Left kidney (tissue), 2 donors: Measurements from ENCODE around the gene SBK1. TPM values are rescaled to one million over a fixed set of nuclear protein-coding genes. Genes with fewer than 3 reads are reported as not detected.
A peak's percentile ranks its signal among the peaks of the same experiment; 100 is the strongest.

Experiments
- DNase-seq: peaks from one replicate; pipeline ENCODE4 v3.0.0-alpha.2; 2013
- polyA plus RNA-seq: library from polyadenylated mRNA; unstranded; fragments of 120-200 nt; gene quantifications from one replicate; pipeline ENCODE4 v1.2.1, GENCODE V29; 2013; ENCODE audit not compliant: insufficient read length

SBK1 gene
- polyA plus RNA-seq, 1 donor = 16.9 TPM

DNA sequence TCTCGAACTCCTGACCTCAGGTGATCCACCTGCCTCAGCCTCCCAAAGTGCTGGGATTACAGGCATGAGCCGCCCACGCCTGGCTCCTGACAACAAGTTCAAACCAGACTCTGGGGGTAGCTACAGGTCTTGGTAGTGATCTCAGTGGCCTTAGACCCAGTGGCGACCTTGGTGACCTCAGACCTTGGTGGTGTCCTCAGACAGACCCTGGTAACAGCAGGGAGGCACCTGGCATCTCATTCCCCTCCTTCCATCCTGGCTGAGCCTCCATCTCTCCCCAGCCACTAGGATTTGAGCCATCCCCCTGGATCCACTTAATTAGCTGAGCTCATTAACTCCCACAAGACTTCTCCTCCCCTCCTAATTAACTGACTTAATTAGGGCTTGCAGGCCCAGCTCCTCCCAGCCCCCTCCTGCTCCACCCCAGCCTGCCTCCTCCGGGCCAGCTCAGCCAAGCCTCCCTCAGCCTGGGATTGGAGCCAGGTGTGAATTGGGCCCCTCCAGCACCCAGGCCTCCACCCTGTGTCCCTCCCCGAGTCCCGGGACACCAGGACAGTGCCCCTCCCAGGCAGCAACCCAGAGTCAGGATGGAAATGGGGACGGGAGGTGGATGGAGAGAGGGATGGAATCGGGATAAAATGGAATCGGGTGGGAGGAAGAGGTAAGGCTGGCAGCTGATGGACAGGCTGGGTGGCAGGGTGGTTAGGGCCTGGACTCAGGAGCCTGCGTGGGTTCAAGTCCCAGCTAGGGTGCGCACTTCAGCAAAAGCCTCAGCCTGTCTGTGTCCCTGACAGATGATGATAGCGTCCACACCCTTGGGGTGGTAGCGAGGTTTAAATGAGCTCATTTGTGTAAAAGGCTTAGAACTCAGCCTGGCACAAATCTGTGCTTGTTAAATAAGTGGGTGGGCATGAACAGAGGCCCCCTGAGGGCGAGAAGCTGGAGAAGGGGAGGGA lies 11.2 kb upstream of the SBK1 start:
- DNase-seq = no peak

- no peak for DNase-seq
These were observed 10.3 kb upstream of the SBK1 start for GRCh38 chr16:28282045-28282444.

DNA sequence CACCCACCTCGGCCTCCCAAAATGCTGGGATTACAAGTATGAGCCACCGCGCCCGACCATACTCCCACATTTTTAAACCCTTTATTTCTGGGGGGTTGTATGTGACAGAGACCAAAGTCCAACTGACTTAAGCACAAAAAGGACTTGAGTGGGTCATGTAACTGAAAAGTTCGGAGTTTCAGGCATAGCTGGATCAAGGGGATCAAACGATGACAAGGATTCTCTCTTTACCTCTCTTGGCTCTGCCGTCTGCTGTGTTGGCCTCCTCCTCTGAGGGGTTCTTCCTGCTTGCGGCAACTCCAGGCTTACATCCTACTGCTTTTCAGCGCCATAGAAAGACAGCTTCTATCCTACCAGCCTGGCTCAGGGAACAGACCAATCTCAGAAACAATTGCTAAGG lies 9.2 kb upstream of the SBK1 start:
- no peak for DNase-seq

DNA sequence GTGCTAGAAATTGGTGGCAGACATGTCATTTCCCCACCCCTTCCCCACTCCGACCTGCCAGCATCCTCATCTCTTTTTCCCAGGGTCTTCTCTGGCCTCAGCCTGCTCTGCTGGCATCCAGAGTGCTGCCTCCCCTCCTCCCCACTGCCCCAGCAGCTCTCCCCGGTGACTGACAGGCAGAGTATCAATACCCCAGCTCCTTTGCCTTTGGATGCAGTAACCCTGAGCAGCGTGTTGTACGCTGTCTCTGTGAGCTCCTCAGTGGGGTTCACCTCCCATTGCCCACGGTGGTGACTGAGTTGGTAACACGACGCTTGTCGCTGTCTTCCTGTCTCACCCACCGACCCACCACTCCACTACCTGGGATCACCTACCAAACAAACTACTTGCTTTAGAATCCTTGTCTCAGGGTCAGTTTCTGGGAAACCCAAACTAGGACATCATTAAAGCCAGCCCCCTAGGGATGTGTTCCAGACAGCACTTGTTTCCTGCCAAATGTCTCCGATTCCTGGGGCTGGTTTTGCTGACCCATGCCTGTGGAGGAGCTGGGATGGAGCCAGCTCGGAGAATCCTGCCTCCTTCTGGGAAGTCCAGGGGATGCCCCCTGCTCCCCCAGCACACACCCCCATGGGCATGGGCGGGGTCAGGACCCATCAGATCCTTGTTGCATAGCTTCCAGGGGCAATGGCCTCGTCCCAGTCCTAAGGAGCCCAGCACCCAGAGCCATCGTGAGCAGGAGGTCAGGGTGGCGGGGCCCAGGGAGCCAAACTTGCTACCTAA lies 8.3 kb upstream of the SBK1 start:
- no peak for DNase-seq

DNA sequence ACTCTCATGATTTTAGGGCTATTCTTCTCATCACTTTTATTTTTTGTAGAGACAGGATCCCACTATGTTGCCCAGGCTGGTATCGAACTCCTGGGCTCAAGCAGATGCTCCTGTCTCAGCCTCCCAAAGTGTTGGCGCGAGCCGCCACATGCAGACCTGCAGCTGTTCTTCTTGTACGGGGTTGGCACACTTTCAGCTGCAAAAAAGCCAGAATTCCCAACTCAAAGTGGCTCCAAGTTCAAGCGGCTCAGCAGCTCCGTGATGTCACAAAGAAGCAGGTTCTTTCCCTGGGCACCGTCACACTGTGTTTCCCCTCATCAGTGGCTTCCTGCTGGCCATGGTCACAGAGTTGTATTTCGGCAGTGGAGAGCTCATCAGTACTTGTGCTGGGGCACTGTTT lies 6.7 kb upstream of the SBK1 start:
- DNase-seq = no peak

DNA sequence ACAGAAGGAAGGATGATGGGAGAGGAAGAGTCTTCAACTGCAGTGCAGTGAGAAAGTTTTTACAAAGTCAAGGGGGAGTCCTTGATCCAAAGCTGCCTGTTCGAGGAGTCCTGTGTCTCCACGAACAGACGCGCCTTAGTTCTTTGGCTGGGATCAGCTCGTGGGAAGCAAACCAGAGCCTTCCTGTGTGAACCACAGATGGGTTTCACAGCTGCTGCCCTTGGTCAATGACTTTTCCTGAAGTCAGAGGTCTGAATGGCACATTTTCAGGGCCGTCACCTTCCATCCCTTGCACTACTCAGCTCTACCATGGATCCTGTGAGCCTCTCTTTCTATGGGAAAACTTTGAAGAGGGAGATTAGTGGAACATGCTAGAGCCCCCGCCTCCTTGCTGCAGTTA lies 4.2 kb upstream of the SBK1 start:
- no peak for DNase-seq

DNA sequence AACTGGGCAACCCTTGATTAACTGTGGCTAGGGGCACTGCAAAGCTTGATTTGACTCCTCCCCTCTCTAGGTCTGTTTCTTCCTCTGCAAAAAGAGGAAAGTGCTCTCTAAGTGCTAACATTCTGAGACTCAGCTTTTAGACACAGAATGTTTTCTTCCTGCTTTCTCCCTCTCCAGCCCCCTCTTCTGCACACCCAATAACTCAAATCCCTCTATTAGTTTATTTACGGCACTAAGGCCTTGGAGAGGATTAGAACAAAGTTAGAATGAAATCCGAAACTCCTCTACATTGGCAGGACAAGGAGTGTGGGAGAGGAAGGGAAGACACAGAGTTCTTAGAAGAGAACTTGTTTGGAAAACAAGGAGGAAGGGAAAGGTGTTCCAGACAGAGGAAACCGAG lies 3.3 kb upstream of the SBK1 start:
- DNase-seq = no peak

GRCh38 chr16:28289939-28290858 lies 2.1 kb upstream of the SBK1 start:
- DNase-seq = no peak

GRCh38 chr16:28290859-28291254 lies 1.5 kb upstream of the SBK1 start:
- no peak for DNase-seq

GRCh38 chr16:28292731-28293600 lies 641 bp downstream of the SBK1 start:
- peak; percentile 71 for DNase-seq

- DNase-seq = no peak
These were observed 1.3 kb downstream of the SBK1 start for GRCh38 chr16:28293601-28293960.

DNA sequence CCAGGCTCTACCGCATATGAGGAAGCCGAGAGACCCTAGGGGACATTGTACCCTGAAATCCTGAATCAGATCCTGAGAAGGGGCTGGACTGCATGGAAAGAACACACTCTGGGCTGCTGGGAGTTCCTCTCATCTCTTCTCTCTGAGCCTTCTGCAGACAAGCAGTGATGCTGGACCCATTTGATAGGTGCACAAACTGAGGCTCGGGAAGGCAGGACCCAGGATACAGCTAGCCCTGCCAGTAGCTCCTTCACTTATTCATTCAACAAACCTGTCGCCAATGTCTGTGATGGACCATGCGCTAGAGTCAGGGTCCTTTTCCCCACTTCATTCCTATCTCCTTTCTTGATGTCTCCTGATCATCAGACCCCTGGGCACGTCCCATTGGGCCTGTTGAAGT lies 1.9 kb downstream of the SBK1 start:
- no peak for DNase-seq

DNA sequence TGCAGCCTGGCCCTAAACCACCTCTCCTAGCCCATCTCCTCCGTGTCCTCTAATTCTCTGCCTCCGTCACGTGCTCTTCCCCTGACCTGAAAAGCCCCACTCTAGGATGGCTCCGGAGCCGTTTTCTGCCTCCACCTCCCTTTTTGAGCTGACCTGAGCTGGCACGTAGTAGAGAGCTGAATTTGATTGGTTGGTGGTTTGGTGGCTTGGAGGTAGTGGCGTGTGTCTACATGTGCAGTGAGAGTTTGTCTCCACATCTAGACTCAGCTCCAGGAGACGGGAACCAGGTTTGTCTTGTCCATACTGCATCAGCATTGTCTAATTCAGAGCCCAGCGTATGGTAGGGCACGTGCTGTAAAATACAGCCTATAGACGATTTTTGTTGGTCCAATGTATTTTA lies 3.0 kb downstream of the SBK1 start:
- DNase-seq = no peak

- no peak for DNase-seq
These were observed 5.0 kb downstream of the SBK1 start for GRCh38 chr16:28297308-28297707.

DNA sequence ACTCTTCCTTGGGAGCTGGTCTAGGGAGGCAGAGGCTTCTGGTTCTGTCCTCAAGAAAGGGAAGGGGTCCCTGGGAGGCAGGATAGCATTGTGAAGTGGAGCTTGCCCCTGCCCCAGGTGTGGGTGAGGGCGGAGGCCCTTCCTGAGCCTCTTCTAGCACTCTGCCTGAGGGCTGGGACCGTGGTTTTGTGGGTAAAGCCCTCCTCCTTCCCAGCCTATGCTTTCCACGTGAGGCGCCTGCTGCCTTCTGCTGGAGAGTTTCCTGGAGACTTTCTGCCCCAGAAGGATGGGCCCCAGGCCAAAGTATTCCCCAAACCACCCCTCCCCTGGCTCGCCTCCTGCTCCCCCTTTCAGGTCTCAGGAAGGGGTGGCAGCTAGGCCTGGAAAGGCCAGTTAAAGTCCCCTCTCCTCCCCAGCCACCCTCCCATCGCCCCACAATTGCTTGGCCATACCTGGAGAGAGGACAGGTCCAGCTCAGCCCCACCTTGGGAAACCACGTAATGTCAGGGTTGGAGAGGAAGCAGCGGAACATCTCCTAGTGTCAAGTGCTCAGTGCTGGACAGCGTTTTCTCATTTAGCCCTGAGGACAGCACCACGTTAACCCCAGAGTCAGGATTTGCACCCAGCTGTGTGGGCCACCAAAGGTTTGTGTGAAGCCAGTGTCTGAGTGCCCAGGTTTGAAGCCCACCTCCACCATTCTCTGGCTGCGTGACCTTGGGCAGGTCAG lies 5.6 kb downstream of the SBK1 start:
- DNase-seq = no peak

GRCh38 chr16:28298511-28298878 lies 6.2 kb downstream of the SBK1 start:
- DNase-seq = no peak

DNA sequence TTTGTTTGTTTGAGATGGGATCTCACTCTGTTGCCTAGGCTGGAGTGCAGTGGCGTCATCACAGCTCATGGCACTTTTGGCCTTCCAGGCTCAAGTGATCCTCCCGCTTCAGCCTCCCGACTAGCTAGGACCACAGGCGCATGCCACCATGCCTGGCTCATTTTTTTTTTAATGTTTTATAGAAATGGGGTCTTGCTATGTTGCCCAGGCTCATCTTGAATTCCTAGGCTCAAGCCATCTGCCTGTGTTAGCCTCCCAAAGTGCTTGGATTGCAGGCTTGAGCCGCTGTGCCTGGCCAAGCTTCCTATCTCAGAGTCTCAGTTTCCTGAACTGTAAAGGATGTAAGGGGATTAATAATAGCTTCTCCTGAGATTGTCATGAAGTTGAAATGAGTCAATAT lies 8.0 kb downstream of the SBK1 start:
- no peak for DNase-seq

- no peak for DNase-seq
These were observed 8.8 kb downstream of the SBK1 start for GRCh38 chr16:28301154-28301553.

- no peak for DNase-seq
These were observed 9.3 kb downstream of the SBK1 start for GRCh38 chr16:28301620-28302019.

- no peak for DNase-seq
These were observed 10.8 kb downstream of the SBK1 start for GRCh38 chr16:28303132-28303531.

DNA sequence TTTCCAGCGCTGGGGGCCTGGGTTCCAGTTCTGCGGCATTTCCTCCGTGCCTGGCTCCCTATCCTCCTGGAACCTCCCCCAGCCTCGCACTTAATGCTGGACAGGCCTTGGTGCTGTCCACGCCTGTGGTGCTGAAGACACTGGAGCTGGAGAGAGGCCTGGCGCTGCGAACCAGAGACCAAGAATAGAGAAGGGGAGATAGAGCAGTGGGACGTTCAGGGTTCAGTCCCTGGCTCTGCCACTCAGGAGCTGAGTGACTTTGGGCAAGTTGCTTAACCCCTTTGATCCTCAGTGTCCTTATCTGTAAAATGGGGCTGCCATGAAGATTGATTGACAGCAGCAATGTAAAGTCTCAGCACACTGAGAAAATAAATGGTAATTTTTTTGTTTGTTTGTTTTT lies 11.9 kb downstream of the SBK1 start:
- DNase-seq = peak; percentile 55
